Stimulated activated CD4-positive, alpha-beta T cell treated with anti-CD3 and anti-CD28 coated beads, Interleukin-4, amount 100 ng/mL, for 1 hour (primary cell): ENCODE results near the gene RPUSD3.

Experiments
- DNase-seq: peaks from one replicate; pipeline ENCODE4 v3.0.0-alpha.2; 2020

The RPUSD3 gene

GRCh38 chr3:9828801-9829755 is 14.7 kb downstream of the RPUSD3 start:
- no peak for DNase-seq

- no peak for DNase-seq
Observed at GRCh38 chr3:9826815-9827573, 16.8 kb downstream of the RPUSD3 start.

- DNase-seq, result no peak
Observed at GRCh38 chr3:9825451-9826040, 18.3 kb downstream of the RPUSD3 start.

- DNase-seq, result no peak
Observed at GRCh38 chr3:9820946-9821345, 22.9 kb downstream of the RPUSD3 start.

GRCh38 chr3:9820543-9820942 is 23.3 kb downstream of the RPUSD3 start:
- DNase-seq, result no peak

- no peak for DNase-seq
Observed at GRCh38 chr3:9818666-9819335, 25.0 kb downstream of the RPUSD3 start.

GRCh38 chr3:9817436-9817835 is 26.4 kb downstream of the RPUSD3 start:
- no peak for DNase-seq

GRCh38 chr3:9815986-9816385 is 27.8 kb downstream of the RPUSD3 start:
- no peak for DNase-seq

- no peak for DNase-seq
Observed at GRCh38 chr3:9812870-9813483, 30.8 kb downstream of the RPUSD3 start.

GRCh38 chr3:9810846-9811245 is 33.0 kb downstream of the RPUSD3 start:
- no peak for DNase-seq

- DNase-seq, result no peak
Observed at GRCh38 chr3:9810433-9810770, 33.4 kb downstream of the RPUSD3 start.

- peak; percentile 42 for DNase-seq
Observed at GRCh38 chr3:9809615-9810432, 34.0 kb downstream of the RPUSD3 start, which contains the start of gene TTLL3. Gene TTLL3 (plus strand): TSS chr3:9810262. CDS start chr3:9810662, 400 bp downstream.

GRCh38 chr3:9809239-9809614 is 34.6 kb downstream of the RPUSD3 start:
- DNase-seq, result no peak

- peak; percentile 52 for DNase-seq
Observed at GRCh38 chr3:9808345-9809037, 35.3 kb downstream of the RPUSD3 start.

GRCh38 chr3:9807981-9808344 is 35.8 kb downstream of the RPUSD3 start:
- no peak for DNase-seq

GRCh38 chr3:9806688-9807589 is 36.9 kb downstream of the RPUSD3 start:
- no peak for DNase-seq

- DNase-seq, result no peak
Observed at GRCh38 chr3:9806137-9806536, 37.7 kb downstream of the RPUSD3 start.

- DNase-seq, result no peak
Observed at GRCh38 chr3:9804996-9805395, 38.8 kb downstream of the RPUSD3 start.

- DNase-seq, result no peak
Observed at GRCh38 chr3:9803494-9803893, 40.3 kb downstream of the RPUSD3 start.

- DNase-seq, result no peak
Observed at GRCh38 chr3:9800529-9800928, 43.3 kb downstream of the RPUSD3 start.
